GM18505 (cell line): ENCODE results near the gene P3R3URF.

Experiments
- ATAC-seq: cut with Tn5 transposase; IDR thresholded peaks from one replicate; pipeline ENCODE4 v1.9.1; 2021; ENCODE audit not compliant: unreplicated experiment
- POLR2A ChIP-seq: IDR thresholded peaks from 4 replicates; pipeline ENCODE4 v1.6.1; 2011; ENCODE audit warnings: borderline replicate concordance; ENCODE audit not compliant: insufficient read depth, insufficient read length; ENCODE audit errors: extremely low read depth

P3R3URF gene

GRCh38 chr1:46128344-46128743 is 47.9 kb downstream of the P3R3URF start:
- TF ChIP-seq POLR2A: no peak
- no peak for ATAC-seq
